K562 (cell line): Measurements from ENCODE around the gene PTGES3L. TPM values are rescaled to one million over a fixed set of nuclear protein-coding genes. Genes with fewer than 3 reads are reported as not detected.

Experiments used
- EP400 ChIP-seq: fragments of 450-650 bp; IDR thresholded peaks from 2 replicates; pipeline ENCODE4 v1.6.1; 2017; ENCODE audit warnings: antibody characterized with exemption, mild to moderate bottlenecking, moderate library complexity
- SMAD1 ChIP-seq: fragments of 150-350 bp; IDR thresholded peaks from 2 replicates; pipeline ENCODE4 v1.6.1; 2014; ENCODE audit warnings: low read length, low read depth; ENCODE audit not compliant: partially characterized antibody
- polyA plus RNA-seq, 8 experiments: library from polyadenylated mRNA; depleted of rRNA in 4 of 8; stranded (reverse) in 5 of 8; unstranded in 3 of 8; fragments of >200 nt; fragmentation: Nextera tagmentation in 2 of 8; fragmentation: Illumina TruSeq in 1 of 8; extraction: Ambion mirVana in 2 of 8; extraction: Trizol in 1 of 8; gene quantifications; 2 replicates each; pipeline versions ENCODE4 v1.2.1 to v1.2.3, GENCODE V29; 2011 to 2014; ENCODE audit warnings: inconsistent platforms in 1 of 8, missing spikeins in 1 of 8
- total RNA-seq, 7 experiments: library from RNA; depleted of rRNA in 6 of 7; stranded (reverse); fragments of >200 nt in 6 of 7; fragmentation: Illumina TruSeq in 2 of 7; extraction: Trizol in 2 of 7; gene quantifications; 2 replicates each; pipeline versions ENCODE4 v1.2.1 to v1.2.3, GENCODE V29; 2011 to 2021; ENCODE audit warnings: low replicate concordance in 1 of 7
- TF ChIP-seq, protein P1 (sequence below), 2 experiments: fragments of 450-650 bp in 1 of 2; sonication (generic) in 1 of 2; formaldehyde crosslinking in 1 of 2; IDR thresholded peaks; 2 replicates each; pipeline versions ENCODE4 v1.7.1 to v1.9.0; 2016 to 2022; ENCODE audit warnings: inconsistent platforms in 1 of 2, mild to moderate bottlenecking in 1 of 2, missing genetic modification reagents in 1 of 2
- TF ChIP-seq, protein P2 (sequence below): IDR thresholded peaks from 3 replicates; pipeline ENCODE4 v1.6.1; 2011; ENCODE audit warnings: borderline replicate concordance, mild to moderate bottlenecking, moderate library complexity; ENCODE audit not compliant: insufficient read length; ENCODE audit errors: extremely low read depth

PTGES3L gene
- total and polyA plus RNA-seq, 9 of the 15 experiments (the other 6 are each of a cell fraction or from before 2014, with no cell fraction given): 6.0 to 16.0 (median 9.6) TPM

DNA sequence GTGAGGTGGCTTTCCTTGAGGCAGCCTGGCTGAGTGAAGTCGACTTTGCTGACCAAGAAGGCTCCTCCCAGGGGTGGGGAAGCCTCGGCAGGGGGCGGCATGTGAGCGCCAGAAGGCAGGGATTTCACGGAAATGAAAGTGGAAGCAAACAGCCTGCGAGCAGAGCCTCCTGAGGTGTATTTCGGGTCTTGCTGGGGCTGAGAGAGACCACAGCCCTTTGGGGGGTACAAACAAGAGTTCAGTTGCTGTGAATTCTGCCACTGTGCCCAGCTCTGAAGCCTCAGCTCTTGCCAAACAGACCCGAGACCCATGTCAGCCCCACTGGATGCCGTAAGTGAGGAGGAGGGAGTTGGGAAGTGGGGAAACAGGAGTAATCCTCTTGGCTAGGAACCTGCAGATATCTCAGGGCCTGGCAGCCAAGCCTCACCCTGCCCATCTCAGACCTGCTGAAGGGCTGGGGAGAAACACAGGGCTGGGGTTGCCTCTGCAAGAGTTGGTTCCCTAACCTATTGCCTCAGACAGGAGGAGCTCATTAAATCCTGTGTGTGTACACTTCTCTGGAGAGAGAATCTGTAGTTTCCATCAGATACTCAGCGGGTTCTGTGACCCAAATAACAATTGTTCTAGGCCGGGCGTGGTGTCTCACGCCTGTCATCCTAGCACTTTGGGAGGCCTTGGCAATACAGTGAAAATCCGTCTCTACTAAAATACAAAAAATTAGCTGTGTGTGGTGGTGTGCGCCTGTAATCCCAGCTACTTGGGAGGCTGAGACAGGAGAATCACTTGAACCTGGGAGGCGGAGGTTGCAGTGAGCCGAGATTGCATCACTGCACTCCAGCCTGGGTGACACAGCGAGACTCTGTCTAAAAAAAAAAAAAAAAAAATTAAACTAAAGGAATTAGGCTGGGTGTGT is 27.0 kb upstream of the PTGES3L start, which contains the start of gene IFI35 (continued):
- TF ChIP-seq, protein P1, sequence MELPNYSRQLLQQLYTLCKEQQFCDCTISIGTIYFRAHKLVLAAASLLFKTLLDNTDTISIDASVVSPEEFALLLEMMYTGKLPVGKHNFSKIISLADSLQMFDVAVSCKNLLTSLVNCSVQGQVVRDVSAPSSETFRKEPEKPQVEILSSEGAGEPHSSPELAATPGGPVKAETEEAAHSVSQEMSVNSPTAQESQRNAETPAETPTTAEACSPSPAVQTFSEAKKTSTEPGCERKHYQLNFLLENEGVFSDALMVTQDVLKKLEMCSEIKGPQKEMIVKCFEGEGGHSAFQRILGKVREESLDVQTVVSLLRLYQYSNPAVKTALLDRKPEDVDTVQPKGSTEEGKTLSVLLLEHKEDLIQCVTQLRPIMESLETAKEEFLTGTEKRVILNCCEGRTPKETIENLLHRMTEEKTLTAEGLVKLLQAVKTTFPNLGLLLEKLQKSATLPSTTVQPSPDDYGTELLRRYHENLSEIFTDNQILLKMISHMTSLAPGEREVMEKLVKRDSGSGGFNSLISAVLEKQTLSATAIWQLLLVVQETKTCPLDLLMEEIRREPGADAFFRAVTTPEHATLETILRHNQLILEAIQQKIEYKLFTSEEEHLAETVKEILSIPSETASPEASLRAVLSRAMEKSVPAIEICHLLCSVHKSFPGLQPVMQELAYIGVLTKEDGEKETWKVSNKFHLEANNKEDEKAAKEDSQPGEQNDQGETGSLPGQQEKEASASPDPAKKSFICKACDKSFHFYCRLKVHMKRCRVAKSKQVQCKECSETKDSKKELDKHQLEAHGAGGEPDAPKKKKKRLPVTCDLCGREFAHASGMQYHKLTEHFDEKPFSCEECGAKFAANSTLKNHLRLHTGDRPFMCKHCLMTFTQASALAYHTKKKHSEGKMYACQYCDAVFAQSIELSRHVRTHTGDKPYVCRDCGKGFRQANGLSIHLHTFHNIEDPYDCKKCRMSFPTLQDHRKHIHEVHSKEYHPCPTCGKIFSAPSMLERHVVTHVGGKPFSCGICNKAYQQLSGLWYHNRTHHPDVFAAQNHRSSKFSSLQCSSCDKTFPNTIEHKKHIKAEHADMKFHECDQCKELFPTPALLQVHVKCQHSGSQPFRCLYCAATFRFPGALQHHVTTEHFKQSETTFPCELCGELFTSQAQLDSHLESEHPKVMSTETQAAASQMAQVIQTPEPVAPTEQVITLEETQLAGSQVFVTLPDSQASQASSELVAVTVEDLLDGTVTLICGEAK (IDR thresholded peaks at IDR 0.05): peak; percentile 64
- TF ChIP-seq, protein P1 (CRISPR knock-in tag; IDR thresholded peaks at IDR 0.05): no peak
- TF ChIP-seq SMAD1 (peak; percentile 37), EP400 (peak; percentile 34; the same call in 1 of the 2 replicates)
- TF ChIP-seq, protein P2, sequence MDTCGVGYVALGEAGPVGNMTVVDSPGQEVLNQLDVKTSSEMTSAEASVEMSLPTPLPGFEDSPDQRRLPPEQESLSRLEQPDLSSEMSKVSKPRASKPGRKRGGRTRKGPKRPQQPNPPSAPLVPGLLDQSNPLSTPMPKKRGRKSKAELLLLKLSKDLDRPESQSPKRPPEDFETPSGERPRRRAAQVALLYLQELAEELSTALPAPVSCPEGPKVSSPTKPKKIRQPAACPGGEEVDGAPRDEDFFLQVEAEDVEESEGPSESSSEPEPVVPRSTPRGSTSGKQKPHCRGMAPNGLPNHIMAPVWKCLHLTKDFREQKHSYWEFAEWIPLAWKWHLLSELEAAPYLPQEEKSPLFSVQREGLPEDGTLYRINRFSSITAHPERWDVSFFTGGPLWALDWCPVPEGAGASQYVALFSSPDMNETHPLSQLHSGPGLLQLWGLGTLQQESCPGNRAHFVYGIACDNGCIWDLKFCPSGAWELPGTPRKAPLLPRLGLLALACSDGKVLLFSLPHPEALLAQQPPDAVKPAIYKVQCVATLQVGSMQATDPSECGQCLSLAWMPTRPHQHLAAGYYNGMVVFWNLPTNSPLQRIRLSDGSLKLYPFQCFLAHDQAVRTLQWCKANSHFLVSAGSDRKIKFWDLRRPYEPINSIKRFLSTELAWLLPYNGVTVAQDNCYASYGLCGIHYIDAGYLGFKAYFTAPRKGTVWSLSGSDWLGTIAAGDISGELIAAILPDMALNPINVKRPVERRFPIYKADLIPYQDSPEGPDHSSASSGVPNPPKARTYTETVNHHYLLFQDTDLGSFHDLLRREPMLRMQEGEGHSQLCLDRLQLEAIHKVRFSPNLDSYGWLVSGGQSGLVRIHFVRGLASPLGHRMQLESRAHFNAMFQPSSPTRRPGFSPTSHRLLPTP: no peak
